Esophagus (tissue), 2 donors: Measurements from ENCODE around the gene SNX9. TPM values are rescaled to one million over a fixed set of nuclear protein-coding genes. Genes with fewer than 3 reads are reported as not detected.
"Not testable (repeated sequence)": the region's sequence is repeated elsewhere in the genome, so short reads cannot be mapped to it uniquely, and the experiment has no call there.

Experiments used
- H3K27ac ChIP-seq, 2 donors: one replicate each; pipeline ENCODE4 v1.5.1; 2013; ENCODE audit warnings: low read depth in 2 of 2, mild to moderate bottlenecking in 2 of 2, inconsistent platforms in 1 of 2, low read length in 1 of 2, moderate library complexity in 1 of 2
- H3K27me3 ChIP-seq, 2 donors: one replicate each; pipeline ENCODE4 v1.6.1; 2013; ENCODE audit warnings: low read length in 2 of 2, control low read depth in 1 of 2, mild to moderate bottlenecking in 1 of 2; ENCODE audit not compliant: insufficient read depth in 2 of 2, control insufficient read depth in 1 of 2
- H3K36me3 ChIP-seq, 2 donors: one replicate each; pipeline ENCODE4 v1.6.1; 2013; ENCODE audit warnings: low read length in 1 of 2; ENCODE audit not compliant: control insufficient read depth in 2 of 2, insufficient read depth in 2 of 2
- H3K4me1 ChIP-seq, 2 donors: one replicate each; pipeline ENCODE4 v1.6.1; 2013; ENCODE audit warnings: low read length in 1 of 2; ENCODE audit not compliant: control insufficient read depth in 2 of 2, insufficient read depth in 2 of 2
- H3K4me3 ChIP-seq, 2 donors: one replicate each; pipeline ENCODE4 v1.5.1; 2013; ENCODE audit warnings: low read length in 2 of 2, mild to moderate bottlenecking in 2 of 2, low read depth in 1 of 2, moderate library complexity in 1 of 2
- H3K9me3 ChIP-seq, 2 donors: one replicate each; pipeline ENCODE4 v1.6.1; 2013; ENCODE audit warnings: mild to moderate bottlenecking in 2 of 2, low read depth in 1 of 2, low read length in 1 of 2, moderate library complexity in 1 of 2; ENCODE audit not compliant: control insufficient read depth in 2 of 2, insufficient read depth in 1 of 2
- WGBS, 2 donors: extraction: QIAGEN DNeasy Blood & Tissue Kit; methylation state at CpG; one replicate each; pipeline ENCODE4 v1.1.7; 2013; 5-methylcytosine and 5-hydroxymethylcytosine counted together
- polyA plus RNA-seq, 2 donors: library from polyadenylated mRNA; stranded (reverse); fragments of 200-250 nt; gene quantifications; one replicate each; pipeline ENCODE4 v1.2.3, GENCODE V29; 2013
- donor health status: healthy with polysubstance abuse.
- donor health status: Bipolar disorder and iron deficiency.

SNX9 gene
- polyA plus RNA-seq, 2 donors, result 27.8 to 78.0 TPM

DNA sequence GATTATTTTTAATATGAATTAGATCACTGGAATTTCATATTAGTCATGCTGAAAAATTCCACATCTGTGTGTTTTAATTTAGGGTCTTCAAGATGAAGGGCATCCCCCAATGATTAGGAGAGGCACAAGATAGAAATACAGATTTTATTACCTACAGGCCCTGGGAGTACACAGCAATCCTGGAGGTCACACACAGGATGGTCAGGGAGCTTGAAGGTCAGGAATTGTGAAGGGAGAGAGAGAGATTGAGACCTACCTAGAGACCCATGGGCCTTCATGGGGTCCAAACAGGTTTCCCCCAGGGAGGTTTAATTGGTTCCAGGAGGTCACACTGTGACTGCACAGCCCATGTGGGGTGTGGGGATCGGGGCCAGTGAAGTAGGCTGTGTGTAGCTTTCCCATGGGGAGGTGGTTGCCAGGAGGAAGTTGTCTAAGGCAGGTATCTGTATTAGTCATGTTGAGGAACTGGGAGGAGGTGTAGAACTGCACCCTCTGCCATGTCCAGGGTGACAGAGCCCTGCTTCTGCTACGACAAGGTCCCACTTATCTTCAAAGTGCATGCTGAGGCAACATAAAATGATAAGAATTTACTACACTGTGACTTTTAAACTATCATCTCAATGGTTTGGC is 18.3 kb downstream of the SNX9 start:
- Histone ChIP-seq H3K4me3 (no peak overlapping the region), H3K9me3 (no peaks in the 10 kb centered on the region), H3K27ac (peak overlapping the region in 1 of 2 donors; percentile 49), H3K27me3 (no peaks in the 10 kb centered on the region), H3K36me3 (peaks cover 0 to 2% of the 10 kb centered on the region in 2 donors), H3K4me1 (peaks cover 7 to 8% of the 10 kb centered on the region in 2 donors)
- 42 to 60% methylated on average over 2 of the region's 2 CpGs for WGBS, 2 donors

DNA sequence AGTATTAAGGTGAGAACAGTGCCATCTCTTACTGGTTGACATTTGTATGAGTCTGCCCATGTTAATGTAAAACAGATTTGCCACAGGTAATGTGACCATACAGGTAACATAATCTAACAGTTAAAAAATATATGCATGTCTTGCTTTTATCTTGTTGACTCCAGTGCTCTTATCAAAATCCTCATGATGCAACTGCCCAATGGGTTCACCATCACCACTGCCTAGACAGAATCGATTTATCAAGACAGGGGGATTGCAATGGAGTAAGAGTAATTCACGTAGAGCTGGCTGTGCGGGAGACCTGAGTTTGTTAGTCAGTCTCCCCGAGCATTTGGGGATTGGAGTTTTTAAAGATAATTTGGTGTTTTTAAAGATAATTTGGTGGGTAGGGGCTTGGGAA is 19.2 kb downstream of the SNX9 start:
- Histone ChIP-seq H3K9me3 (no peaks in the 10 kb centered on the region), H3K27me3 (no peaks in the 10 kb centered on the region), H3K4me3 (no peak overlapping the region), H3K4me1 (peaks cover 7 to 8% of the 10 kb centered on the region in 2 donors), H3K36me3 (peaks cover 0 to 2% of the 10 kb centered on the region in 2 donors), H3K27ac (no peak overlapping the region)
- 97% methylated on average over 4 of the region's 4 CpGs for WGBS, 2 donors

DNA sequence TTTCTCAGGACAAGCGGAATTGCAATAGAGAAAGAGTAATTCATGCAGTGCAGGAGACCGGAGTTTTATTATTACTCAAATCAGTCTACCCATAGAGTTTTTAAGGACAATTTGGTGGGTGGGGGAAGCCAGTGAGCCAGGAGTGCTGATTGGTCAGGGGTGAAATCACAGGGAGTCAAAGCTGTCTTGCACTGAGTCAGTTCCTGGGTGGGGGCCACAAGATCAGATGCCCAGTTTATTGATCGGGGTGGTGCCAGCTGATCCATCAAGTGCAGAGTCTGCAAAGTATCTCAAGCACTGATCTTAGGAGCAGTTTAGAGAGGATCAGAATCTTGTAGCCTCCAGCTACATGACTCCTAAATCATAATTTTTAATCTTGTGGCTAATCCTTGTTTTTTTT is 21.1 kb downstream of the SNX9 start:
- H3K4me3 ChIP-seq, H3K36me3 ChIP-seq, H3K27ac ChIP-seq, H3K9me3 ChIP-seq, H3K27me3 ChIP-seq: not testable (repeated sequence)
- peaks cover 7 to 13% of the 10 kb centered on the region in 2 donors for H3K4me1 ChIP-seq
- WGBS, 2 donors, result 88 to 92% methylated on average over 3 of the region's 3 CpGs

DNA sequence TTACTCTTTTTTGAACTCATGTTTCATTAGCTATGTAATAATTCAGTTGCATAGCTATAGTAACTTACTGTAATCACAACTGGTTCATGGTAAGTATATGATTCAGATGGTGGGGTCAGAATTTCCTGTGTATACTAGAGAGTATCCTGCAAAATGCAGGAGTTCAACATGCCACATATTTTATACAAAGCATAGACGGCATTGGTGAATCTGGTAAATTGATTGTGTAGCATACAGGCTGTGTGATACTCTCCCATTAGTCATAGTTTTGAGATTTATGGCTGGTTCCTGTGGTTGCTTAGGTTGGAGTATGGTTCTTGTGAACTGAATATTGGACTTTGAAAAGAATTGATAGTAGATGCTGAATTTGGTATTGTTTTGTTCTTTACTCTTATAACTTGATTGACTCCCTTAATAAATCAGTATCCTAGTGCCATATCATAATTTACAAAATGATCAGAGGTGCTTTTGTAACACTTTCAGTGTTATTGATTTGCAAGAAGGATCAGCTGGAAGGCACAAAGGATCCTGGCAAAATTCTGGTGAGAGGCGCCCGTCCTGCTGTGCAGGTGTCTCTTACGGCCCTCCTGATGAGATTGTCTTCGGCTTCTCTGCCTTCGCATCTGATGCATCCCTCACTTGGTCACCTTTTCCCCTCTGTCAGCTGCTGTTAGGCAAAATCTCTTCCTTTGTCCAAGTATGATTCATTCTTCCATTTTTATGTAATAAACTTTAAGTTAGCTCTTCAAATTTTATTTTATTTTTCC is 22.6 kb downstream of the SNX9 start:
- no peak overlapping the region for H3K4me3 ChIP-seq
- peaks cover 0 to 2% of the 10 kb centered on the region in 2 donors for H3K36me3 ChIP-seq
- peaks cover 7 to 14% of the 10 kb centered on the region in 2 donors for H3K4me1 ChIP-seq
- H3K9me3 ChIP-seq, result no peaks in the 10 kb centered on the region
- H3K27ac ChIP-seq, result no peak overlapping the region
- WGBS, 2 donors, result 90 to 91% methylated on average over 6 of the region's 6 CpGs
- no peaks in the 10 kb centered on the region for H3K27me3 ChIP-seq

DNA sequence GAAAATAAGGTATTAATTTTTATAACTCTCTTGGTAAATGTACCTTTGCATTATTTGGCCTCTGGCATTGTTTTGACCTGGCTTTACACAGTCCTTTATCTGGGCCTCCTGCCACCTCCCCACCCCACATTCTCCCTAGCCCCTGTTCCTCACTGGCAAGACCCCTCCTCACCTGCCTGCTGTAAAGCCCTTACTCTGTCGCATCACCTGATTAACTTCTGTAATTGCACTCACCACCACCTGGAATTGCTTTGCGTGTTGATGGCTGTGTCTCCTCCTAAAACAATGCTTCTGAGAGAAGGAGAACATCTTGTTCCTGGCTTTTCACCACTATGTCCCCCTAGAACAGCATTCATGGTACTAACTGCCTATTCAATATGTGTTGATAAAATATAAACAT is 24.8 kb downstream of the SNX9 start:
- 89 to 95% methylated on average over 2 of the region's 2 CpGs for WGBS, 2 donors
- Histone ChIP-seq H3K4me3 (no peak overlapping the region), H3K36me3 (peaks cover 0 to 2% of the 10 kb centered on the region in 2 donors), H3K9me3 (no peaks in the 10 kb centered on the region), H3K27ac (no peak overlapping the region), H3K27me3 (no peaks in the 10 kb centered on the region), H3K4me1 (peaks cover 3 to 10% of the 10 kb centered on the region in 2 donors)

DNA sequence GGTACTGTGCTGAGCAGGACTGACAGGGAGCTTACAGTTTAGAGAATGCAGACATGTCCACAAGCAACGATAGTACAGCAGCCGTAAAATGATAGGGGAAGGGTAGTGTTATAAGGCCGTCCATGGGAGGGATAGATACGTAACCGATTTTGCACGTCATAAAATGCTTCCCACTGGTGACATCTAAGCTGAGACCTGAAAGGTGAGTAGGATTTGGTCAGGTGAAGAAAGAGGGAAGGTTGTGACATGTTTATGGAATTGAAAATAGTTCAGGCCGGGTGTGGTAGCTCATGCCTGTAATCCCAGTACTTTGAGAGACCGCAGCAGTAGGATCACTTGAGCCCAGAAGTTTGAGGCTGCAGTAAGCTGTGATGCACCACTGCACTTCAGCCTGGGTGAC is 25.6 kb downstream of the SNX9 start:
- Histone ChIP-seq H3K4me3 (no peak overlapping the region), H3K27me3 (no peaks in the 10 kb centered on the region), H3K36me3 (peaks cover 0 to 2% of the 10 kb centered on the region in 2 donors), H3K4me1 (peaks cover 3 to 10% of the 10 kb centered on the region in 2 donors), H3K9me3 (no peaks in the 10 kb centered on the region), H3K27ac (peak overlapping the region in 1 of 2 donors; percentile 59)
- WGBS, 2 donors, result 70 to 72% methylated on average over 8 of the region's 8 CpGs

DNA sequence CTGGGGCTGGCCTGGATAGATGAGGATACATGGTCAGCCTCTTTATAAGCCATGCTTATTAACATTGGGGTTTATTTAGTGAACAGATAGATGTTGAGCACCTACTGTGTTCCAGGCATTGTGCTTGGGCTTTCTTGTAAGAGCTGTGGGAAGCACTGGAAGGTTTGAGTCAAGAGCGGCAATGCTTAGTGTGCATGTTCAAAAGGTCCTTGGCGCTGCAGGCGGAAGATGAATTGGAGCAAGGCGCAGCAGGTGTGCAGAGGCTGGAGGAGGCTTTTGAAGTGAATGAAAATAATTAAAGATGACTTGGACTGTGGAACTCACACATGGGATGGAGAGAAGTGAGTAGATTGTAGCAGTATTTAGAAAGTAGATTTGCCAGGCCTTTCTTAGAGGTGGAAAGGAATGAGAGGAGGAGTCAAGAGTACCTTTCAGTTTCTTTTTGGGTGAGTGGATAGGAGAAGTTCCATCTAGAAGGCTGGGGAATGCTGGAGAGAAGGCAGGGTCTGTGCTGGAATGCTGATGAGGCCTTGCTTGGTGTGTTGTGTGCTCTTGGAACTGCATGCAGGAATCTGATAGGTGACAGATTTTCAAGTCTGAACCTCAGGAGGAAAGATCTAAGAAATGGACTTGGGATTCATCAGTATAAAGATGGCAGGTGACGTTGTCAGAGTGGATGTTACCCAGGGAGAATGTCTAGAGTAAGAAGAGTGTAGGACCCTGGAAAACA is 26.4 kb downstream of the SNX9 start:
- Histone ChIP-seq H3K9me3 (no peaks in the 10 kb centered on the region), H3K36me3 (no peaks in the 10 kb centered on the region), H3K4me1 (peaks cover 0 to 10% of the 10 kb centered on the region in 2 donors), H3K27me3 (no peaks in the 10 kb centered on the region), H3K27ac (no peak overlapping the region), H3K4me3 (no peak overlapping the region)
- 91 to 97% methylated on average over 5 of the region's 5 CpGs for WGBS, 2 donors

DNA sequence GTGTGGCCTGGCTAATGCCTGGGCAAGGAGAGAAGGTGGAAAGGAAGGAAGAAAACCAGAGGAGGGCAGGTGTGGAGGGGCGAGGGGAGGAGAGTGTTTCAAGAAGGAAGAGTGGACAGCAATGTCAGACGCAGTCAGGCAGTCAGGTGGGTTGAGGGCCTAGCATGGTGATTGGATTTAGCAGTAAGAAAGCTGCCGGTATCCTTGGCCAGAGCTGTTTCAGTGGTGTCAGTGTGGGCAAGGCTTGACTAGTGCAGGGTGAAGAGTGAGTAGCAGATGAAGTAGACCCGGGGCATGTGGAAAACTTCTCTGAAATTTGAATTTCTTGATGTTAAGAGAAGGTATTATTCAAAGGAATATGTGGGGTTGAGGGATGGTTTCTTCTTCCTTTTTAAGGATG is 27.0 kb downstream of the SNX9 start:
- 90 to 91% methylated on average over 4 of the region's 4 CpGs for WGBS, 2 donors
- H3K27me3 ChIP-seq, result no peaks in the 10 kb centered on the region
- no peak overlapping the region for H3K4me3 ChIP-seq
- no peaks in the 10 kb centered on the region for H3K9me3 ChIP-seq
- no peaks in the 10 kb centered on the region for H3K36me3 ChIP-seq
- H3K27ac ChIP-seq, result no peak overlapping the region
- peaks cover 0 to 10% of the 10 kb centered on the region in 2 donors for H3K4me1 ChIP-seq

DNA sequence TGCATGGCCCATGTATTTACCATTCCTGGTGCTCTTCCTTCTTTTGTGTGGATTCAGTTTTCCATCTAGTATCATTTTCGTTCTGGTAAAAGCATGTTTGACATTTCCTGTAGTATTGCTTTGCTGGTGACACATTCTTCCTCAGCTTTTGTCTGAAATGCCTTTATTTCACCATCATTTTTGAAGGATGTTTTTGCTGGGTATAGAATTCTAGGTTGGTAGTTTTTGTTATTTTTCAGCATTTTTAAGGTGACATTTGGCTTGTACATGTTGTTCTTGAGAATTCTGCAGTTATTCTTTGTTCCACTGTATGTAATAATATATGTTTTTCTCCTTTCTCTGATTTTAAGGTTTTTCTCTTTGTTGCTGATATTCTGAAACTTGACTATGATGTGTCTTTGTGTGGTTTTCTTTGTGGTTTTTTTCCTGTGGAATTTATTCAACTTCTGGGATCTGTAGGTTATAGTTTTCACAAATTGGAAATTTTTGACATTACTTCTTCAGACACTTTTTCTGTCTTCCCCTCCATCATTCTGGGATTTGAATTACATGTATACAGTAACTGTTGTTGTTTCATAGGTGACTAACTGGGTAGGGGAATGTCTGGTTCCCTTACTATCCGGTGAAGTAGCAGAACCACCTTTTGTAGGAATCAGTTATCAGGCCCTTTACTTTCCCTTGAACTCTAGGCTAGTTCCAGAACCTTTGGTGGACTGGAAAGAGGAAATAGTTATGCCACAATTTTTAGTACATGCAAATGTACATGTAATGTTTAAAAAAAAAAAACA is 30.2 kb downstream of the SNX9 start:
- Histone ChIP-seq H3K36me3 (no peaks in the 10 kb centered on the region), H3K4me1 (peaks cover 0 to 5% of the 10 kb centered on the region in 2 donors), H3K27ac (no peak overlapping the region), H3K9me3 (no peaks in the 10 kb centered on the region), H3K4me3 (no peak overlapping the region), H3K27me3 (no peaks in the 10 kb centered on the region)
- WGBS, 2 donors, result 87 to 88% methylated on average over 2 of the region's 2 CpGs
